ENCODE measurements around the gene SYTL3.
"Not testable (repeated sequence)": the region's sequence is repeated elsewhere in the genome, so short reads cannot be mapped to it uniquely, and the experiment has no call there.

The SYTL3 gene

GRCh38 chr6:158611039-158611438 lies 38.8 kb upstream of the SYTL3 start:
- no peak for TF ChIP-seq CTCF (IDR thresholded peaks at IDR 0.05; ENCODE audit: low read depth, low read length)
- Histone ChIP-seq H3K36me3 (peaks cover 73% of the 10 kb centered on the region), H3K9me3 (no peaks in the 10 kb centered on the region), H3K4me1 (0 out of 2 replicates have a peak, but pooled peaks cover 4% of the 10 kb centered on the region), H3K4me3 (ENCODE audit: low read depth, low read length) (no peak overlapping the region), H3K27me3 (no peaks in the 10 kb centered on the region)
- DNase-seq = no peak

- DNase-seq = no peak
- 0 out of 2 replicates have a peak, but pooled peaks cover 4% of the 10 kb centered on the region for H3K4me1 ChIP-seq
- no peaks in the 10 kb centered on the region for H3K9me3 ChIP-seq
- H3K27me3 ChIP-seq = no peaks in the 10 kb centered on the region
- H3K4me3 ChIP-seq (ENCODE audit: low read depth, low read length) = no peak overlapping the region
- TF ChIP-seq CTCF (IDR thresholded peaks at IDR 0.05; ENCODE audit: low read depth, low read length) = no peak
- peaks cover 69% of the 10 kb centered on the region for H3K36me3 ChIP-seq
Measured at GRCh38 chr6:158611541-158612370, 38.1 kb upstream of the SYTL3 start.

DNA sequence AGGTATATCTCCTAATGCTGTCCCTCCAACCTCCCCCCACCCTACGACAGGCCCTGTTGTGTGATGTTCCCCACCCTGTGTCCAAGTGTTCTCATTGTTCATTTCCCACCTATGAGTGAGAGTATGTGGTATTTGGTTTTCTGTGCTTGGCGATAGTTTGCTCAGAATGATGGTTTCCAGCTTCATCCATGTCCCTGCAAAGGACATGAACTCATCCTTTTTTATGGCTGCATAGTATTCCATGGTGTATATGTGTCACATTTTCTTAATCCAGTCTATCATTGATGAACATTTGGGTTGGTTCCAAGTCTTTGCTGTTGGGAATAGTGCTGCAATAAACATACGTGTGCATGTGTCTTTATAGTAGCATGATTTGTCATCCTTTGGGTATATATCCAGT lies 35.2 kb upstream of the SYTL3 start:
- not testable (repeated sequence) for H3K4me3 ChIP-seq (ENCODE audit: low read depth, low read length); H3K9me3 ChIP-seq; DNase-seq; H3K4me1 ChIP-seq; H3K27me3 ChIP-seq
- H3K36me3 ChIP-seq = peaks cover 49% of the 10 kb centered on the region

DNA sequence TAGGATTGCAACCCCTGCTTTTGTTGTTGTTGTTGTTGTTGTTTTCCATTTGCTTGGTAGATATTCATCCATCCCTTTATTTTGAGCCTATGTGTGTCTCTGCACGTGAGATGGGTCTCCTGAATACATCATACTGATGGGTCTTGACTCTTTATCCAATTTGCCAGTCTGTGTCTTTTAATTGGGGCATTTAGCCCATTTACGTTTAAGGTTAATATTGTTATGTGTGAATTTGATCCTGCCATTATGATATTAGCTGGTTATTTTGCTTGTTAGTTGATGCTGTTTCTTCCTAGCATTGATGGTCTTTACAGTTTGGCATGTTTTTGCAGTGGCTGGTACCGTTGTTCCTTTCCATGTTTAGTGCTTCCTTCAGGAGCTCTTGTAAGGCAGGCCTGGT lies 31.6 kb upstream of the SYTL3 start:
- not testable (repeated sequence) for DNase-seq; H3K27me3 ChIP-seq; H3K9me3 ChIP-seq; H3K4me3 ChIP-seq (ENCODE audit: low read depth, low read length)
- Histone ChIP-seq H3K4me1 (peaks cover 22% of the 10 kb centered on the region), H3K36me3 (peaks cover 40% of the 10 kb centered on the region)

GRCh38 chr6:158619922-158620801 lies 29.7 kb upstream of the SYTL3 start:
- Histone ChIP-seq H3K36me3 (peaks cover 40% of the 10 kb centered on the region), H3K4me3 (ENCODE audit: low read depth, low read length) (no peak overlapping the region), H3K9me3 (no peaks in the 10 kb centered on the region), H3K4me1 (peaks cover 22% of the 10 kb centered on the region), H3K27me3 (no peaks in the 10 kb centered on the region)
- DNase-seq = no peak
- TF ChIP-seq CTCF (IDR thresholded peaks at IDR 0.05; ENCODE audit: low read depth, low read length) = no peak

GRCh38 chr6:158620963-158621693 lies 28.7 kb upstream of the SYTL3 start:
- Histone ChIP-seq H3K4me1 (peaks cover 22% of the 10 kb centered on the region), H3K4me3 (ENCODE audit: low read depth, low read length) (no peak overlapping the region), H3K27me3 (no peaks in the 10 kb centered on the region), H3K36me3 (peaks cover 44% of the 10 kb centered on the region), H3K9me3 (no peaks in the 10 kb centered on the region)
- DNase-seq = no peak
- no peak for TF ChIP-seq CTCF (IDR thresholded peaks at IDR 0.05; ENCODE audit: low read depth, low read length)

Measured in BE2C (cell line).